ENCODE measurements around the gene ARMC7. TPM values are rescaled to one million over a fixed set of nuclear protein-coding genes. Genes with fewer than 3 reads are reported as not detected.

Gene ARMC7
- total and polyA plus RNA-seq, 10 of the 15 experiments (the other 5 are each of a cell fraction or from before 2014, with no cell fraction given) = 1.5 to 19.8 (median 6.3) TPM

GRCh38 chr17:75113798-75114551 is 4.2 kb downstream of the ARMC7 start (continued):
- TF ChIP-seq ZNF687 (IDR thresholded peaks at IDR 0.05) (no peak), ZBTB40 (IDR thresholded peaks at IDR 0.05; ENCODE audit: borderline replicate concordance) (no peak), BCL11A (IDR thresholded peaks at IDR 0.05; ENCODE audit: low read depth, low read length) (no peak), NKRF (conservative IDR thresholded peaks at IDR 0.05) (peak; percentile 46; the same call in 1 of the 2 replicates), CBX3 (IDR thresholded peaks at IDR 0.05; ENCODE audit: borderline replicate concordance, low read depth) (no peak), CHD1 (IDR thresholded peaks at IDR 0.05; ENCODE audit: low read depth, low read length) (no peak), GABPA (IDR thresholded peaks at IDR 0.05; ENCODE audit: low read depth) (no peak), BACH1 (IDR thresholded peaks at IDR 0.05; ENCODE audit: borderline replicate concordance) (no peak), RFX5 (IDR thresholded peaks at IDR 0.05; ENCODE audit: low read depth, low read length) (no peak), PAX8 (IDR thresholded peaks at IDR 0.05) (no peak), MAX (IDR thresholded peaks at IDR 0.05; ENCODE audit: low read depth, low read length) (peak; percentile 42; the same call in 1 of the 2 replicates), ATF3 (IDR thresholded peaks at IDR 0.05; ENCODE audit: borderline replicate concordance, extremely low read depth, low read depth, low read length) (no peak), SPI1 (IDR thresholded peaks at IDR 0.05; ENCODE audit: borderline replicate concordance, insufficient read depth, low read depth, low read length) (peak; percentile 35; the same call in 1 of the 2 replicates), TCF7 (IDR thresholded peaks at IDR 0.05; ENCODE audit: borderline replicate concordance) (no peak), MXI1 (IDR thresholded peaks at IDR 0.05; ENCODE audit: low read depth, low read length) (no peak), RAD21 (IDR thresholded peaks at IDR 0.05; ENCODE audit: insufficient read depth, low read depth, low read length) (peak; percentile 95), NRF1 (conservative IDR thresholded peaks at IDR 0.05; ENCODE audit: low read depth, low read length) (no peak), HDAC6 (IDR thresholded peaks at IDR 0.05; ENCODE audit: unreplicated experiment) (no peak), RELA (IDR thresholded peaks at IDR 0.05; ENCODE audit: borderline replicate concordance, partially characterized antibody) (no peak)

Data from GM12878 (cell line).